ENCODE data around the gene USP51.
"Not testable (repeated sequence)": the region's sequence is repeated elsewhere in the genome, so short reads cannot be mapped to it uniquely, and the experiment has no call there.

The USP51 gene

GRCh38 chrX:55464050-55464449 is 25.6 kb downstream of the USP51 start:
- DNase-seq: not testable (repeated sequence)

DNA sequence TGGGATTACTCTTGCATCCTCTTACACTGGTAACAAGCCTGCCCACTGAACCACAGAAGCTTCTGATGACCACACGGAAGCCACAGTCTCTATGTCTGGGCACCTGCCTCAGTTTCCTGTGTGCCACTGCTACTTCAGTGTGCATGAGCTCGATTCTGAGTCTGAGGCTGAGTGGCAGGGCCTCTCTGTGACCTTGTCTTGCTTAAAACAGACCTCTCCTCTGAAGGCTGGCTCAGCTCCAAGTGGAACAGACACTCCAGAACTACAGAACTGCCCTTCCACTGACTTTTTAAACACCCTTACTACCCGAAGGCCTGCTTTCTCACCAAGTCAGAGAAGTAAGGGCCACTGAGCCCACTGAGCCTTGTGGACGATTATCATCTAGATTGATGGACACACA is 29.7 kb downstream of the USP51 start:
- not testable (repeated sequence) for DNase-seq

GRCh38 chrX:55459426-55459825 is 30.2 kb downstream of the USP51 start:
- DNase-seq: not testable (repeated sequence)

DNA sequence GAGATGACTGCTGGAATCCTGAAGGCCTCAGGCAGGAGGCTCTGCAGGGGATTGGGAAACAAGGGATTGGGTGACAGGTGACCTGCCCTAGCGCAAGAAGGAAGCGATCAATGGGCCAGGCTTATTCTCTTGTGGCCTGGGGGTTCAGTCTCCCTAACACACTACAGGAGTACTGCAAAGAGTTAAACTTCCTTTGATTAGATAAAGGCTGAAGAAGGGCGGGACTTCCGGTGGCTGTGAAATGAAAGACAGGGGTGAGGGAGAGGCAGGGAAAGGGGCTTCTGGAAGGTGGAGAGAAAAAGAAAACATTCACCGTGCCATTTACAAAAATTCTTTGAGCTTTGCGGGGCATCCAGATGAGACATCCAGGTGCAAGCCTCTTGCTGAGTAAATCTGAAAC is 33.9 kb downstream of the USP51 start:
- not testable (repeated sequence) for DNase-seq

DNA sequence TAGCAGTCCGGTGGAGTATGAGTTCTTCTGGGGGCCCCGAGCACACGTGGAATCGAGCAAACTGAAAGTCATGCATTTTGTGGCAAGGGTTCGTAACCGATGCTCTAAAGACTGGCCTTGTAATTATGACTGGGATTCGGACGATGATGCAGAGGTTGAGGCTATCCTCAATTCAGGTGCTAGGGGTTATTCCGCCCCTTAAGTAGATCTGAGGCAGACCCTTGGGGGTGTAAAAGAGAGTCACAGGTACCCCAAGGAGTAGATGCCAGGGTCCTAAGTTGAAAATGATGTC is 36.9 kb downstream of the USP51 start:
- DNase-seq: no peak

DNA sequence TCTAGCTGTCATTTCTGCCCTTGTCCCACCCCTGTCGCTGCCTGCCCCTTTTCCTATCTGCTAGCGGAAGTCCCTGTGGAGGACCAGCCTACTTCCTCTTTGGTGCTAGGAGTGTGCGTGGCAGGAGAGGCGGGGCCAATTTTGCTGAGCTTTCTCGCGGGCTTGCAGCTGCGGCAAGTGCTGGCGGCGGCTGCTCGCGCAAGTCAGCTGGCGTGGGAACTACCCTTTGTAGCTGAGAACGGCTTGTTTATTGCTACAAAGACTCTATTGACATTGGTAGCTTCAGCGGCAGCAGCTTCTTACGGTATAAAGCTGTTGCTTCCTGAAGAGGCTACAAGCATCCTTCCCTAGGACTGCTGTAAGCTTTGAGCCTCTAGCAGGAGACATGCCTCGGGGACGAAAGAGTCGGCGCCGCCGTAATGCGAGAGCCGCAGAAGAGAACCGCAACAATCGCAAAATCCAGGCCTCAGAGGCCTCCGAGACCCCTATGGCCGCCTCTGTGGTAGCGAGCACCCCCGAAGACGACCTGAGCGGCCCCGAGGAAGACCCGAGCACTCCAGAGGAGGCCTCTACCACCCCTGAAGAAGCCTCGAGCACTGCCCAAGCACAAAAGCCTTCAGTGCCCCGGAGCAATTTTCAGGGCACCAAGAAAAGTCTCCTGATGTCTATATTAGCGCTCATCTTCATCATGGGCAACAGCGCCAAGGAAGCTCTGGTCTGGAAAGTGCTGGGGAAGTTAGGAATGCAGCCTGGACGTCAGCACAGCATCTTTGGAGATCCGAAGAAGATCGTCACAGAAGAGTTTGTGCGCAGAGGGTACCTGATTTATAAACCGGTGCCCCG is 37.4 kb downstream of the USP51 start, which contains the start of gene MAGEH1:
MAGEH1 (plus strand) TSS at position 138 of the 843 bp plus-strand sequence; CDS start at position 386, 248 bp downstream.
- peak; percentile 79 for DNase-seq

GRCh38 chrX:55451626-55451989 is 38.0 kb downstream of the USP51 start:
- no peak for DNase-seq

DNA sequence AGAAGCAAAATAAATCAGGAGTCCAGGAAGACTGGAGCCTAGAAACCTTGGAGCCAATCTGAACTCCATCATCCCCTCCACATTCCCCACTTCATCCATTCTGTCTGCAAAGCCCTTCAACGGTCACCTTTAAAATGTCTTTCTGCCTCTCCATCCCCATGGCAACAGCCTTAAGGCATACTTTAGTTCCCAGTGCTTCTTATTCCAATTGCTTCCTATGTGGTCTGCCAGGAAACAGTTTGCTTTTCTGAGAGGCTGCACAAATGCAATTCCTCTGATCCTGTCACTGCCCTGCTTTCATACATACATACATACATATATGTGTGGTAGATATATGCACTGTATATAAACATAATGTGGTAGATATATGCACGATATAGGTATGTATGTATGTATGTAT is 38.5 kb downstream of the USP51 start:
- DNase-seq: no peak

DNA sequence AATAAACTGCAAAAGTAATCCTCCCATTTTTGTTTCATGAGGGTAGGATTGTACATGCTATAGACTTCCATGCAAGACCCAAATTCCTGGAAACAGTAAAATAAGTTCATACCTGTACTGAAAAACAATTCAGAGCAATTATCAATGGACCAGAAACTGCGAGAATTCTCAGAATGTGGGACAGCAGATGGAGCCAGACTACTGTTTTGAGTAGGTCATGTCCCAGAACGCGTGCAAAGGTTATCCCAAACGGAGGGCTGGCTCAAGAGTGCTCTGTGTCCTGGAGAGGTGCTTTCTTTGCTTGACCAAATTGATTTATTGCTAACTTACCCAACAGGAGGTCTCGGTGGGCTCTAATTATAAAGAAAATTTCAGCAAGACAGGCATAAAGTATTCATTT is 39.4 kb downstream of the USP51 start:
- DNase-seq: no peak

- DNase-seq: not testable (repeated sequence)
These were observed 46.2 kb downstream of the USP51 start for GRCh38 chrX:55443468-55443867.
